CD4-positive, alpha-beta memory T cell (primary cell): ENCODE measurements around the gene LAMB1. TPM values are rescaled to one million over a fixed set of nuclear protein-coding genes. Genes with fewer than 3 reads are reported as not detected.

Source experiments
- CTCF ChIA-PET: fragments of 350-600 bp; sonication (Branson Sonifier 250); formaldehyde crosslinking; loops from one replicate; lab custom pipeline; 2021; ENCODE audit warnings: inconsistent platforms; ENCODE audit not compliant: partially characterized antibody; lab: Charles Lee
- POLR2A ChIA-PET: fragments of 350-600 bp; sonication (Branson Sonifier 250); formaldehyde crosslinking; loops from one replicate; lab custom pipeline; 2021; ENCODE audit not compliant: partially characterized antibody; lab: Charles Lee
- DNase-seq, 5 donors: peaks; one replicate each; pipeline versions ENCODE4 v3.0.0 to v3.0.0-alpha.2; 2020 to 2022; ENCODE audit warnings: mixed read lengths in 1 of 5
- H3K27ac ChIP-seq: one replicate; pipeline ENCODE4 v1.7.0; 2013; ENCODE audit warnings: low read depth, low read length
- H3K27me3 ChIP-seq: 2 replicates; pipeline ENCODE4 v1.7.0; 2013; ENCODE audit warnings: mild to moderate bottlenecking, low read length, moderate library complexity; ENCODE audit not compliant: insufficient read depth
- H3K36me3 ChIP-seq: 2 replicates; pipeline ENCODE4 v1.7.0; 2013; ENCODE audit warnings: mild to moderate bottlenecking, low read length, moderate library complexity; ENCODE audit not compliant: insufficient read depth
- H3K4me1 ChIP-seq: 2 replicates; pipeline ENCODE4 v1.7.0; 2013; ENCODE audit warnings: mild to moderate bottlenecking, low read length, moderate library complexity; ENCODE audit not compliant: insufficient read depth
- H3K4me3 ChIP-seq, 2 donors: one replicate each; pipeline ENCODE4 v1.7.0; 2013; ENCODE audit warnings: low read length in 2 of 2, mild to moderate bottlenecking in 1 of 2
- H3K9me3 ChIP-seq, 2 donors: one replicate each; pipeline ENCODE4 v1.7.0; 2013; ENCODE audit warnings: low read length in 2 of 2, control low read depth in 1 of 2; ENCODE audit not compliant: control insufficient read depth in 1 of 2
- H3K27ac Mint-ChIP-seq, 7 donors: one replicate each; pipeline ENCODE4 v1.8.0; 2020 to 2021; ENCODE audit warnings: mixed read lengths in 7 of 7, mild to moderate bottlenecking in 6 of 7, inconsistent platforms in 3 of 7, moderate library complexity in 3 of 7
- H3K27me3 Mint-ChIP-seq, 2 donors: one replicate each; pipeline ENCODE4 v1.8.0; 2020 to 2021; ENCODE audit warnings: mixed read lengths in 2 of 2
- H3K36me3 Mint-ChIP-seq, 2 donors: one replicate each; pipeline ENCODE4 v1.8.0; 2020 to 2021; ENCODE audit warnings: mixed read lengths in 2 of 2, inconsistent platforms in 1 of 2, mild to moderate bottlenecking in 1 of 2
- H3K4me1 Mint-ChIP-seq, 4 donors: one replicate each; pipeline ENCODE4 v1.8.0; 2020 to 2021; ENCODE audit warnings: mixed read lengths in 4 of 4, mild to moderate bottlenecking in 1 of 4
- H3K4me3 Mint-ChIP-seq, 8 donors: one replicate each; pipeline ENCODE4 v1.8.0; 2020 to 2021; ENCODE audit warnings: mixed read lengths in 8 of 8, mild to moderate bottlenecking in 7 of 8, moderate library complexity in 6 of 8, inconsistent platforms in 3 of 8
- H3K9me3 Mint-ChIP-seq, 8 donors: one replicate each; pipeline ENCODE4 v1.8.0; 2020 to 2021; ENCODE audit warnings: mixed read lengths in 8 of 8, mild to moderate bottlenecking in 5 of 8, inconsistent platforms in 3 of 8, moderate library complexity in 1 of 8
- intact Hi-C: fragments of 100-400 bp; cut with micrococcal nuclease; formaldehyde crosslinking; loops from one replicate; pipeline ENCODE4 v1.15.1; 2023
- polyA plus RNA-seq, 2 donors: library from polyadenylated mRNA; unstranded; fragments of 300-500 nt; fragmentation: Illumina TruSeq; gene quantifications; one replicate each; pipeline ENCODE4 v1.2.3, GENCODE V29; 2021
- total RNA-seq, 2 experiments: library from RNA; stranded (reverse); gene quantifications; one replicate each; pipeline ENCODE4 v1.2.3, GENCODE V29; 2021

Gene LAMB1
- total and polyA plus RNA-seq, 4 experiments from 2014 or later, result 0.95 TPM; not detected in 3

- intact Hi-C loops, result no loop called here
- Histone ChIP-seq H3K36me3 (no peaks in the 10 kb centered on the region), H3K27ac (no peak overlapping the region), H3K4me1 (no peaks in the 10 kb centered on the region), H3K4me3 (no peak overlapping the region), H3K27me3 (no peaks in the 10 kb centered on the region), H3K9me3 (no peaks in the 10 kb centered on the region)
- Mint-ChIP-seq H3K27ac (no peak overlapping the region), H3K27me3 (peaks cover 8 to 14% of the 10 kb centered on the region in 2 donors), H3K4me1 (no peaks in the 10 kb centered on the region), H3K4me3 (no peak overlapping the region), H3K9me3 (no peaks in the 10 kb centered on the region), H3K36me3 (no peaks in the 10 kb centered on the region)
- no peak for DNase-seq
- POLR2A ChIA-PET, result no interaction called here
- CTCF ChIA-PET, result no interaction called here
Observed at GRCh38 chr7:107953265-107953923, 49.6 kb downstream of the LAMB1 start.

GRCh38 chr7:107951896-107952295, 51.1 kb downstream of the LAMB1 start:
- no peaks in the 10 kb centered on the region for H3K27me3 ChIP-seq
- Mint-ChIP-seq H3K27me3 (peaks cover 2 to 10% of the 10 kb centered on the region in 2 donors), H3K9me3 (no peaks in the 10 kb centered on the region), H3K36me3 (no peaks in the 10 kb centered on the region), H3K4me3 (no peak overlapping the region), H3K27ac (no peak overlapping the region), H3K4me1 (no peaks in the 10 kb centered on the region)
- no peaks in the 10 kb centered on the region for H3K36me3 ChIP-seq
- no peaks in the 10 kb centered on the region for H3K9me3 ChIP-seq
- intact Hi-C loops, result no loop called here
- DNase-seq, result no peak
- H3K4me1 ChIP-seq, result no peaks in the 10 kb centered on the region
- H3K27ac ChIP-seq, result no peak overlapping the region
- no peak overlapping the region for H3K4me3 ChIP-seq
- ChIA-PET POLR2A (no interaction called here), CTCF (no interaction called here)

- H3K27ac Mint-ChIP-seq, result no peak overlapping the region
- no peaks in the 10 kb centered on the region for H3K4me1 Mint-ChIP-seq
- H3K36me3 Mint-ChIP-seq, result no peaks in the 10 kb centered on the region
- H3K27me3 Mint-ChIP-seq, result peaks cover 2 to 7% of the 10 kb centered on the region in 2 donors
- no peaks in the 10 kb centered on the region for H3K9me3 Mint-ChIP-seq
- ChIA-PET CTCF (no interaction called here), POLR2A (no interaction called here)
- no peak overlapping the region for H3K4me3 Mint-ChIP-seq
- Histone ChIP-seq H3K4me3 (no peak overlapping the region), H3K27ac (no peak overlapping the region), H3K27me3 (no peaks in the 10 kb centered on the region), H3K4me1 (no peaks in the 10 kb centered on the region), H3K36me3 (no peaks in the 10 kb centered on the region), H3K9me3 (no peaks in the 10 kb centered on the region)
- no peak for DNase-seq
- intact Hi-C loops, result no loop called here
Observed at GRCh38 chr7:107951172-107951787, 51.7 kb downstream of the LAMB1 start.

GRCh38 chr7:107949443-107949935, 53.5 kb downstream of the LAMB1 start:
- Histone ChIP-seq H3K4me3 (no peak overlapping the region), H3K9me3 (no peaks in the 10 kb centered on the region), H3K4me1 (no peaks in the 10 kb centered on the region), H3K27me3 (no peaks in the 10 kb centered on the region), H3K36me3 (no peaks in the 10 kb centered on the region), H3K27ac (no peak overlapping the region)
- Mint-ChIP-seq H3K9me3 (no peaks in the 10 kb centered on the region), H3K36me3 (no peaks in the 10 kb centered on the region), H3K4me1 (no peaks in the 10 kb centered on the region), H3K4me3 (no peak overlapping the region), H3K27ac (no peak overlapping the region), H3K27me3 (peaks cover 0 to 4% of the 10 kb centered on the region in 2 donors)
- CTCF ChIA-PET, result no interaction called here
- no peak for DNase-seq
- POLR2A ChIA-PET, result no interaction called here
- intact Hi-C loops, result no loop called here

- Histone ChIP-seq H3K9me3 (no peaks in the 10 kb centered on the region), H3K36me3 (no peaks in the 10 kb centered on the region), H3K27me3 (no peaks in the 10 kb centered on the region), H3K4me3 (no peak overlapping the region), H3K27ac (no peak overlapping the region), H3K4me1 (no peaks in the 10 kb centered on the region)
- intact Hi-C loops, result no loop called here
- Mint-ChIP-seq H3K4me3 (no peak overlapping the region), H3K27me3 (peaks cover 0 to 4% of the 10 kb centered on the region in 2 donors), H3K9me3 (no peaks in the 10 kb centered on the region), H3K4me1 (no peaks in the 10 kb centered on the region), H3K27ac (no peak overlapping the region), H3K36me3 (no peaks in the 10 kb centered on the region)
- no peak for DNase-seq
- CTCF ChIA-PET, result no interaction called here
- POLR2A ChIA-PET, result no interaction called here
Observed at GRCh38 chr7:107948645-107949442, 54.1 kb downstream of the LAMB1 start.

GRCh38 chr7:107946881-107947280, 56.1 kb downstream of the LAMB1 start:
- ChIA-PET POLR2A (no interaction called here), CTCF (no interaction called here)
- no peaks in the 10 kb centered on the region for H3K9me3 Mint-ChIP-seq
- Histone ChIP-seq H3K27ac (no peak overlapping the region), H3K36me3 (no peaks in the 10 kb centered on the region), H3K27me3 (no peaks in the 10 kb centered on the region), H3K4me1 (no peaks in the 10 kb centered on the region), H3K9me3 (no peaks in the 10 kb centered on the region), H3K4me3 (no peak overlapping the region)
- H3K4me3 Mint-ChIP-seq, result no peak overlapping the region
- no peaks in the 10 kb centered on the region for H3K27me3 Mint-ChIP-seq
- no peak overlapping the region for H3K27ac Mint-ChIP-seq
- intact Hi-C loops, result no loop called here
- H3K36me3 Mint-ChIP-seq, result peaks cover 0 to 4% of the 10 kb centered on the region in 2 donors
- no peaks in the 10 kb centered on the region for H3K4me1 Mint-ChIP-seq
- no peak for DNase-seq

GRCh38 chr7:107946451-107946850, 56.5 kb downstream of the LAMB1 start:
- H3K27me3 Mint-ChIP-seq, result no peaks in the 10 kb centered on the region
- intact Hi-C loops, result no loop called here
- no peaks in the 10 kb centered on the region for H3K36me3 ChIP-seq
- H3K27ac Mint-ChIP-seq, result no peak overlapping the region
- H3K9me3 Mint-ChIP-seq, result no peaks in the 10 kb centered on the region
- no peak overlapping the region for H3K4me3 Mint-ChIP-seq
- H3K4me3 ChIP-seq, result no peak overlapping the region
- H3K36me3 Mint-ChIP-seq, result peaks cover 0 to 4% of the 10 kb centered on the region in 2 donors
- ChIA-PET POLR2A (no interaction called here), CTCF (no interaction called here)
- no peaks in the 10 kb centered on the region for H3K27me3 ChIP-seq
- no peaks in the 10 kb centered on the region for H3K4me1 ChIP-seq
- no peaks in the 10 kb centered on the region for H3K4me1 Mint-ChIP-seq
- DNase-seq, result no peak
- H3K27ac ChIP-seq, result no peak overlapping the region
- H3K9me3 ChIP-seq, result no peaks in the 10 kb centered on the region
